Aorta (tissue), 5 donors: ENCODE measurements around the gene SLC15A2. TPM values are rescaled to one million over a fixed set of nuclear protein-coding genes. Genes with fewer than 3 reads are reported as not detected.

Experiments used
- ATAC-seq: fragments of 200-7000 bp; cut with Tn5 transposase; one replicate; pipeline ENCODE4 v1.9.1; 2022; ENCODE audit warnings: moderate library complexity; ENCODE audit not compliant: low FRiP score
- DNase-seq, 2 donors: peaks; one replicate each; pipeline ENCODE4 v3.0.0-alpha.2; 2020
- H3K27ac ChIP-seq, 2 donors: one replicate each; pipeline ENCODE4 v1.5.1; 2013; ENCODE audit warnings: low read length in 2 of 2, mild to moderate bottlenecking in 2 of 2, moderate library complexity in 2 of 2, control low read depth in 1 of 2, inconsistent platforms in 1 of 2, low read depth in 1 of 2
- H3K27me3 ChIP-seq, 2 donors: one replicate each; pipeline ENCODE4 v1.6.1; 2013; ENCODE audit warnings: control low read depth in 1 of 2, low read length in 1 of 2, mild to moderate bottlenecking in 1 of 2, moderate library complexity in 1 of 2; ENCODE audit not compliant: insufficient read depth in 2 of 2, control insufficient read depth in 1 of 2
- H3K36me3 ChIP-seq, 2 donors: one replicate each; pipeline ENCODE4 v1.6.1; 2013; ENCODE audit warnings: control low read depth in 1 of 2, low read length in 1 of 2, mild to moderate bottlenecking in 1 of 2; ENCODE audit not compliant: insufficient read depth in 2 of 2, control insufficient read depth in 1 of 2
- H3K4me1 ChIP-seq, 2 donors: one replicate each; pipeline ENCODE4 v1.6.1; 2013; ENCODE audit warnings: low read length in 2 of 2, control low read depth in 1 of 2, mild to moderate bottlenecking in 1 of 2, moderate library complexity in 1 of 2; ENCODE audit not compliant: insufficient read depth in 2 of 2, control insufficient read depth in 1 of 2
- H3K4me3 ChIP-seq, 2 donors: one replicate each; pipeline ENCODE4 v1.5.1; 2013; ENCODE audit warnings: low read length in 2 of 2, control low read depth in 1 of 2, mild to moderate bottlenecking in 1 of 2
- H3K9me3 ChIP-seq: one replicate; pipeline ENCODE4 v1.6.1; 2013; ENCODE audit warnings: mild to moderate bottlenecking, low read length; ENCODE audit not compliant: control insufficient read depth
- WGBS, 2 donors: extraction: QIAGEN DNeasy Blood & Tissue Kit; methylation state at CpG; one replicate each; pipeline ENCODE4 v1.1.7; 2013; 5-methylcytosine and 5-hydroxymethylcytosine counted together
- intact Hi-C, 2 donors: fragments of 100-400 bp; cut with DNase I; formaldehyde crosslinking; loops; one replicate each; pipeline versions ENCODE4 v1.14.2 to v1.15.0; 2022
- polyA plus RNA-seq, 2 donors: library from polyadenylated mRNA; stranded (reverse); fragments of 200-250 nt; gene quantifications; one replicate each; pipeline ENCODE4 v1.2.3, GENCODE V29; 2013
- total RNA-seq, 2 donors: library from RNA; stranded (reverse); fragmentation: NEBNext Ultra II Directional; extraction: Animal tissue kit (Norgen Biotek cat#: 25700); gene quantifications; one replicate each; pipeline ENCODE4 v1.2.1, GENCODE V29; 2021
- donor health status: healthy with polysubstance abuse.
- donor health status: Bipolar disorder and iron deficiency.
- donor health status: DM: no; HTN: no; CAD: no.
- donor health status: DM: no; HTN: no; CAD: no.
- donor health status: DM: yes; HTN: yes; CAD: no.

SLC15A2 gene
- total and polyA plus RNA-seq, 4 donors: 0.25 to 5.5 (median 0.81) TPM

GRCh38 chr3:121985846-121986245 is 91.6 kb downstream of the SLC15A2 start:
- no peak overlapping the region for H3K4me3 ChIP-seq
- H3K27me3 ChIP-seq: no peaks in the 10 kb centered on the region
- WGBS, 2 donors: 69 to 79% methylated on average over 2 of the region's 2 CpGs
- intact Hi-C loops: no loop called here
- H3K4me1 ChIP-seq: no peaks in the 10 kb centered on the region
- no peaks in the 10 kb centered on the region for H3K9me3 ChIP-seq
- H3K27ac ChIP-seq: no peak overlapping the region
- no peaks in the 10 kb centered on the region for H3K36me3 ChIP-seq
- ATAC-seq (no peak), DNase-seq (no peak)

DNA sequence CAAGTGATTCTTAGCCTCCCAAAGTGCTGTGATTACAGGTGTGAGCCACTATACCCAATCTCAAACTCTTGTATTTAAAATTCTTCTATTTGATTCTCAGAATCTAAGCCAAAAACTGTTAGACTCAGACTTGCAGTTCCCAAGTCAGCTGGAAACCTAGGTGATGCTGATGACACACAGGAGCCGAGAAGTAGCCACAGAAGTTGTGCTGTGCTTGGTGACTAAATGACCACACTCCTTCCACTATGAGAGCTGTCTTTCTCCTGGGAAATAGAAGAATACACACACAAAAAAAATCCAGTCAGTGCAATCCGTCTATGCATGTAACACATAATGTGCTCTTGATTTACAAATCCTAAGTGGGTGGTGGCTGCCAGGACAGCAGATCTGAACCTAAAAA is 93.9 kb downstream of the SLC15A2 start:
- Histone ChIP-seq H3K9me3 (no peaks in the 10 kb centered on the region), H3K27me3 (no peaks in the 10 kb centered on the region), H3K4me3 (no peak overlapping the region), H3K4me1 (no peaks in the 10 kb centered on the region), H3K36me3 (no peaks in the 10 kb centered on the region), H3K27ac (no peak overlapping the region)
- ATAC-seq: no peak
- intact Hi-C loops: no loop called here
- no peak for DNase-seq
- 66 to 71% methylated on average over 2 of the region's 2 CpGs for WGBS, 2 donors

DNA sequence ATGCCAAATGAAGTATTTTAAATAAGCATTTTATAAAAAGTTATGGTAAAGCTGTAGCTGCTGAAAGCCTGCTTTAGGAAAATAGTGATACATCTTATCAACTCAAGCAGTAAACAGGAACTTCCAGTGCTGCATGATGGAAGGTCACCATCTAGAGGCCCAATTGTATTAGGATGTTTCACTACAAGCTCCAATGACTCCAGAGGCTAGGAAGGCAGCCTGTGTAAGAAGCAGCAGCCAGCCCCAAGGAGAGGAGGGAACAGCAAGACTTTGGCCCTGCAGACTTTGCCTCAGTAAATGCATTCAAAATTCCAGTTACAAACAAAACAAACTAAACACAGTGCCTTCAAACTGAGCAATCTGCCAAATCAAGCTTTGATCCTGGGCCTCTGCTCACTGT is 95.7 kb downstream of the SLC15A2 start:
- Histone ChIP-seq H3K4me1 (no peaks in the 10 kb centered on the region), H3K36me3 (no peaks in the 10 kb centered on the region), H3K27me3 (no peaks in the 10 kb centered on the region), H3K4me3 (no peak overlapping the region), H3K9me3 (no peaks in the 10 kb centered on the region), H3K27ac (no peak overlapping the region)
- ATAC-seq (no peak), DNase-seq (no peak)
- intact Hi-C loops: no loop called here

DNA sequence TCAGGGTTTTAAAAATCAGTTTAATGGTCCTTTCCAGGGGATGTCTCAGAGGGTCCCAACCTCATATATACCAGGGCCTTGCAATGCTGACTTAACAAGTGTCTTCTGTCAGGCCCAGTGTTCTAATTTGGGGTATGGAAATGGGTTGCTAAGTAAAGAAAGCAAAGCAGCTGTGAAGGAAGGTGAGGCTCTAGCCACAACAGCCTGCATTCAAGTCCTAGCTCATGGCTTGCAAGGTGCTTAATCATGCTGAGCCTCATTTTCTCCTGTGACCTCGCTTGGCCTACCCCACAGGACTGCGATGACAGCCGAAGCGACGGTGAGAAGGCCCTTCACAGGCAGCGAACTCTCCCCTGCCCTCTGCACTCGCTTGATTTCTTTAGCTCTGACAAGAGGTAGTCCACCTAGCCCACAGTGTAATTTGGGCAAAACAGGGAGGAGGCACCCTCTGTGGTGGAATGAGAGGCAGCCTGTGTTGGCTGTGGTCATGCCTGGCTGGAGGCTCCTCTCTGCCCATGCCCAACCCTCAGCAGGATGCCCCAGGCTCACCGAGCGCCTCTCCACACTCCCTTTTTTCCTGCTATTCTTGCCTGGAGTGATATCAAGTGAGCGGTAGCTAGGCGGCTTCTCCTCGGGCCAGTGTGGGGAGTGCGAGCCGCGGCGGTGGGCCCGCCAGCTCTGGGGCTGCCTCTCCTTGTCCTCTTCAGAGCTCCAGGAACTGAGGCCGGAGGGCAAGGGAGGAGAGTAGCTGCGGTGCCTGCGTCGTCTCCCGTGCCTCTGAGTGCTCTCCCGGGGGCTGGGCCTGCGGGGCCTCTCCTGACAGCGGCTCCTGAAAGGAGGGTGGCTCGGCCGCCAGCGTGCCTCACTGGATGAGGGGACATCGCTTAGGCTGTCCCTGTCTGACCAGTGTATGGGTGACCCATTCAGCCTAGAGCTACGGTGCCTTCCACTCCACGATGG is 98.7 kb downstream of the SLC15A2 start:
- Histone ChIP-seq H3K27me3 (no peaks in the 10 kb centered on the region), H3K4me1 (no peaks in the 10 kb centered on the region), H3K27ac (no peak overlapping the region), H3K9me3 (no peaks in the 10 kb centered on the region), H3K36me3 (no peaks in the 10 kb centered on the region), H3K4me3 (no peak overlapping the region)
- no peak for DNase-seq
- no peak for ATAC-seq
- intact Hi-C loops: no loop called here
- 95% methylated on average over 31 of the region's 31 CpGs for WGBS, 2 donors

Other genes with a start within 250 kb of the SLC15A2 start
- gene HCLS1, start 233.5 kb upstream of the SLC15A2 start, total RNA-seq: 10 to 100 TPM; 54.1 to 66.8 TPM
- 10 to 100 TPM; 12.9 to 54.6 TPM for gene HCLS1, start 233.5 kb upstream of the SLC15A2 start, polyA plus RNA-seq
- gene GOLGB1, start 144.7 kb upstream of the SLC15A2 start, total RNA-seq: 10 to 100 TPM; 73.5 to 74.0 TPM
- gene GOLGB1, start 144.7 kb upstream of the SLC15A2 start, polyA plus RNA-seq: 10 to 100 TPM; 14.5 to 25.5 TPM
- gene IQCB1, start 59.3 kb upstream of the SLC15A2 start, total RNA-seq: 10 to 100 TPM; 17.5 to 20.4 TPM
- gene IQCB1, start 59.3 kb upstream of the SLC15A2 start, polyA plus RNA-seq: 10 to 100 TPM; 10.9 to 13.7 TPM
- gene EAF2, start 59.2 kb upstream of the SLC15A2 start, total RNA-seq: 1 to 10 TPM; 4.3 to 6.0 TPM
- gene EAF2, start 59.2 kb upstream of the SLC15A2 start, polyA plus RNA-seq: 1 to 10 TPM; 2.5 to 8.3 TPM
- gene ILDR1, start 127.8 kb downstream of the SLC15A2 start, total RNA-seq: not detected
- gene ILDR1, start 127.8 kb downstream of the SLC15A2 start, polyA plus RNA-seq: under 1 TPM in 1 of 2 donors, not detected in 1; 0.28 TPM
- gene CD86, start 161.0 kb downstream of the SLC15A2 start, total RNA-seq: 10 to 100 TPM; 11.9 to 19.7 TPM
- 1 to 10 TPM; 2.6 to 6.3 TPM for gene CD86, start 161.0 kb downstream of the SLC15A2 start, polyA plus RNA-seq